ENCODE data around the gene OLFML2A.

The OLFML2A gene

DNA sequence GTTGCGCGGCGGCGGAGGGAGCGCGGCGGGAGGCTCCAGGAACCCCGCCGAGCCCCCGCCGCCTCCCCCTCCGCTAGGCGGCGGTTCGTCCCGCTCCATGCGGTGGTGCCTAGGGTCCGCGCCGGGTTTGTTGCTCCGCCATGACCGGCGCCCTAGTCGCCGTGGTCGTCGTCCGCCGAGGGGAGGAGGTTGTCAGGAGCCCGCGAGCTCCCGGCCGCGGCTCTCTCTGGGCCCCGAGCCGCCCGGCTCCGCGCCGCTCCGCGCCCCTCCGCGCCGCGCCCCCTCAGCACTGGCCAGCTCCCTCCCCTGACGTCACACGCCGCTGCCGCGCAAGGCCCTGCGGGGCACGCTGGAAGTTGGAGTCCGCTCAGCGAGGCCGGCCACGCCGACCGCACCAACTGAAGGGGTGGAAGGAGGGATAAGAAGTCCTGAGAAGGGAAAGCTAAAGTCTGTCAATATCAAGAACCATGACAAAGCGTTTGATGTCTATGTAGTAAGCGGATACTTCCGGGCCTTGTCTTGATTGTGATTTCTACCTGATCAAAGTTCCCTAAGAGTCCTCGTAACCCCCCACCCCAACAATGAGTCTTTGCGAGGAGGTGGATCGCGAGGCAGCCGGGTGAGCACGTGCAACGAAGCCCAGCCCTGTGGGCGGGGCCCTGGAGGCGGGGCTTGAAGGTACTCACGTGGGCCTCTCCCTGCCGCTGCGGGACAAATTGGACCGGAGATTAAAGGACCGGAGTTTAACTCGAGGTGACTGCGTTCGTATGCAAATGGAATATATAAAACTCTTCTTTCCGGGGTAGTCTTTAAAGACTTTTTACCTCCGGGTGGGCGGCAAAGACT, 5.7 kb upstream of the OLFML2A start, which contains the start of gene NR6A1 (continued):
- TF ChIP-seq ZNF785 (tag by site-specific recombination; IDR thresholded peaks at IDR 0.05) (no peak), ZNF433 (tag by site-specific recombination; IDR thresholded peaks at IDR 0.05; ENCODE audit: low read depth) (no peak), ZNF2 (tag by site-specific recombination; IDR thresholded peaks at IDR 0.05) (no peak; the same call in 1 of the 2 replicates), ZNF423 (tag by site-specific recombination; IDR thresholded peaks at IDR 0.05) (peak; percentile 2; the same call in 1 of the 2 replicates), ZSCAN23 (tag by site-specific recombination; IDR thresholded peaks at IDR 0.05) (no peak), ZBTB21 (tag by site-specific recombination; IDR thresholded peaks at IDR 0.05) (peak; percentile 76), ZNF600 (tag by site-specific recombination; IDR thresholded peaks at IDR 0.05) (no peak), ZNF514 (tag by site-specific recombination; IDR thresholded peaks at IDR 0.05) (no peak), ZNF560 (tag by site-specific recombination; IDR thresholded peaks at IDR 0.05; ENCODE audit: borderline replicate concordance) (no peak), HOXC10 (CRISPR knock-in tag; IDR thresholded peaks at IDR 0.05) (no peak), ZFP69B (tag by site-specific recombination; IDR thresholded peaks at IDR 0.05) (no peak), ZNF274 (IDR thresholded peaks at IDR 0.05; ENCODE audit: low read length) (no peak), ZNF274 (tag by site-specific recombination; IDR thresholded peaks at IDR 0.05; ENCODE audit: borderline replicate concordance) (no peak), SP3 (tag by site-specific recombination; IDR thresholded peaks at IDR 0.05) (peak; percentile 97), ZNF792 (tag by site-specific recombination; IDR thresholded peaks at IDR 0.05) (no peak), FEZF1 (tag by site-specific recombination; IDR thresholded peaks at IDR 0.05) (no peak), ZNF266 (tag by site-specific recombination; IDR thresholded peaks at IDR 0.05; ENCODE audit: low read depth) (no peak), ZNF521 (tag by site-specific recombination; IDR thresholded peaks at IDR 0.05) (no peak), SP2 (tag by site-specific recombination; IDR thresholded peaks at IDR 0.05) (peak; percentile 69), HOXD13 (CRISPR knock-in tag; IDR thresholded peaks at IDR 0.05; ENCODE audit: borderline replicate concordance) (no peak), ZNF10 (tag by site-specific recombination; IDR thresholded peaks at IDR 0.05) (no peak), ZNF350 (tag by site-specific recombination; IDR thresholded peaks at IDR 0.05) (no peak), SCRT1 (tag by site-specific recombination; IDR thresholded peaks at IDR 0.05; ENCODE audit: borderline replicate concordance) (no peak), ZNF48 (tag by site-specific recombination; IDR thresholded peaks at IDR 0.05) (no peak), SP7 (tag by site-specific recombination; IDR thresholded peaks at IDR 0.05) (peak; percentile 65), ZNF776 (tag by site-specific recombination; IDR thresholded peaks at IDR 0.05; ENCODE audit: borderline replicate concordance) (no peak), ZNF311 (tag by site-specific recombination; IDR thresholded peaks at IDR 0.05; ENCODE audit: borderline replicate concordance) (no peak)
- TF ChIP-seq, protein P1, sequence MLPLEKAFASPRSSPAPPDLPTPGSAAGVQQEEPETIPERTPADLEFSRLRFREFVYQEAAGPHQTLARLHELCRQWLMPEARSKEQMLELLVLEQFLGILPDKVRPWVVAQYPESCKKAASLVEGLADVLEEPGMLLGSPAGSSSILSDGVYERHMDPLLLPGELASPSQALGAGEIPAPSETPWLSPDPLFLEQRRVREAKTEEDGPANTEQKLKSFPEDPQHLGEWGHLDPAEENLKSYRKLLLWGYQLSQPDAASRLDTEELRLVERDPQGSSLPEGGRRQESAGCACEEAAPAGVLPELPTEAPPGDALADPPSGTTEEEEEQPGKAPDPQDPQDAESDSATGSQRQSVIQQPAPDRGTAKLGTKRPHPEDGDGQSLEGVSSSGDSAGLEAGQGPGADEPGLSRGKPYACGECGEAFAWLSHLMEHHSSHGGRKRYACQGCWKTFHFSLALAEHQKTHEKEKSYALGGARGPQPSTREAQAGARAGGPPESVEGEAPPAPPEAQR (tag by site-specific recombination; IDR thresholded peaks at IDR 0.05), result no peak
- TF ChIP-seq, protein P2, sequence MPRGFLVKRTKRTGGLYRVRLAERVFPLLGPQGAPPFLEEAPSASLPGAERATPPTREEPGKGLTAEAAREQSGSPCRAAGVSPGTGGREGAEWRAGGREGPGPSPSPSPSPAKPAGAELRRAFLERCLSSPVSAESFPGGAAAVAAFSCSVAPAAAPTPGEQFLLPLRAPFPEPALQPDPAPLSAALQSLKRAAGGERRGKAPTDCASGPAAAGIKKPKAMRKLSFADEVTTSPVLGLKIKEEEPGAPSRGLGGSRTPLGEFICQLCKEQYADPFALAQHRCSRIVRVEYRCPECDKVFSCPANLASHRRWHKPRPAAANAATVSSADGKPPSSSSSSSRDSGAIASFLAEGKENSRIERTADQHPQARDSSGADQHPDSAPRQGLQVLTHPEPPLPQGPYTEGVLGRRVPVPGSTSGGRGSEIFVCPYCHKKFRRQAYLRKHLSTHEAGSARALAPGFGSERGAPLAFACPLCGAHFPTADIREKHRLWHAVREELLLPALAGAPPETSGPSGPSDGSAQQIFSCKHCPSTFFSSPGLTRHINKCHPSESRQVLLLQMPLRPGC (tag by site-specific recombination; IDR thresholded peaks at IDR 0.05), result no peak
- TF ChIP-seq, protein P3, sequence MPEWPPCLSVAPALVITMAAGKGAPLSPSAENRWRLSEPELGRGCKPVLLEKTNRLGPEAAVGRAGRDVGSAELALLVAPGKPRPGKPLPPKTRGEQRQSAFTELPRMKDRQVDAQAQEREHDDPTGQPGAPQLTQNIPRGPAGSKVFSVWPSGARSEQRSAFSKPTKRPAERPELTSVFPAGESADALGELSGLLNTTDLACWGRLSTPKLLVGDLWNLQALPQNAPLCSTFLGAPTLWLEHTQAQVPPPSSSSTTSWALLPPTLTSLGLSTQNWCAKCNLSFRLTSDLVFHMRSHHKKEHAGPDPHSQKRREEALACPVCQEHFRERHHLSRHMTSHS (tag by site-specific recombination; IDR thresholded peaks at IDR 0.05), result no peak
- TF ChIP-seq, protein P4, sequence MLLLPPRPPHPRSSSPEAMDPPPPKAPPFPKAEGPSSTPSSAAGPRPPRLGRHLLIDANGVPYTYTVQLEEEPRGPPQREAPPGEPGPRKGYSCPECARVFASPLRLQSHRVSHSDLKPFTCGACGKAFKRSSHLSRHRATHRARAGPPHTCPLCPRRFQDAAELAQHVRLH (tag by site-specific recombination; IDR thresholded peaks at IDR 0.05), result no peak
- TF ChIP-seq, protein P5, sequence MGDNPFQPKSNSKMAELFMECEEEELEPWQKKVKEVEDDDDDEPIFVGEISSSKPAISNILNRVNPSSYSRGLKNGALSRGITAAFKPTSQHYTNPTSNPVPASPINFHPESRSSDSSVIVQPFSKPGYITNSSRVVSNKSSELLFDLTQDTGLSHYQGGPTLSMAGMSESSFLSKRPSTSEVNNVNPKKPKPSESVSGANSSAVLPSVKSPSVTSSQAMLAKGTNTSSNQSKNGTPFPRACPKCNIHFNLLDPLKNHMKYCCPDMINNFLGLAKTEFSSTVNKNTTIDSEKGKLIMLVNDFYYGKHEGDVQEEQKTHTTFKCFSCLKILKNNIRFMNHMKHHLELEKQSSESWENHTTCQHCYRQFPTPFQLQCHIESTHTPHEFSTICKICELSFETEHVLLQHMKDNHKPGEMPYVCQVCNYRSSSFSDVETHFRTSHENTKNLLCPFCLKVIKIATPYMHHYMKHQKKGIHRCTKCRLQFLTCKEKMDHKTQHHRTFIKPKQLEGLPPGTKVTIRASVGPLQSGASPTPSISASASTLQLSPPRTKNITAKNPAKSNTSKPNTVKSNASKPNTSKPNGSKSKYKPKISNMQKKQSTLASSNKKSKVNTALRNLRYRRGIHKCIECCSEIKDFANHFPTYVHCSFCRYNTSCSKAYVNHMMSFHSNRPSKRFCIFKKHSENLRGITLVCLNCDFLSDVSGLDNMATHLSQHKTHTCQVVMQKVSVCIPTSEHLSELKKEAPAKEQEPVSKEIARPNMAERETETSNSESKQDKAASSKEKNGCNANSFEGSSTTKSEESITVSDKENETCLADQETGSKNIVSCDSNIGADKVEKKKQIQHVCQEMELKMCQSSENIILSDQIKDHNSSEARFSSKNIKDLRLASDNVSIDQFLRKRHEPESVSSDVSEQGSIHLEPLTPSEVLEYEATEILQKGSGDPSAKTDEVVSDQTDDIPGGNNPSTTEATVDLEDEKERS (tag by site-specific recombination; IDR thresholded peaks at IDR 0.05), result no peak
- TF ChIP-seq, protein P6, sequence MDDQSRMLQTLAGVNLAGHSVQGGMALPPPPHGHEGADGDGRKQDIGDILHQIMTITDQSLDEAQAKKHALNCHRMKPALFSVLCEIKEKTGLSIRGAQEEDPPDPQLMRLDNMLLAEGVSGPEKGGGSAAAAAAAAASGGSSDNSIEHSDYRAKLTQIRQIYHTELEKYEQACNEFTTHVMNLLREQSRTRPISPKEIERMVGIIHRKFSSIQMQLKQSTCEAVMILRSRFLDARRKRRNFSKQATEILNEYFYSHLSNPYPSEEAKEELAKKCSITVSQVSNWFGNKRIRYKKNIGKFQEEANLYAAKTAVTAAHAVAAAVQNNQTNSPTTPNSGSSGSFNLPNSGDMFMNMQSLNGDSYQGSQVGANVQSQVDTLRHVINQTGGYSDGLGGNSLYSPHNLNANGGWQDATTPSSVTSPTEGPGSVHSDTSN (CRISPR knock-in tag; IDR thresholded peaks at IDR 0.05), result no peak

All from HEK293 (cell line).